GM12891 (cell line): ENCODE results near the gene KRT14.

ENCODE experiments used
- POLR2A ChIP-seq: IDR thresholded peaks from 2 replicates; pipeline ENCODE4 v1.6.1; 2011; ENCODE audit warnings: low read depth, low read length, control low read depth
- POLR2AphosphoS5 ChIP-seq: IDR thresholded peaks from 2 replicates; pipeline ENCODE4 v1.6.1; 2011; ENCODE audit warnings: low read depth, low read length, control low read depth
- SPI1 ChIP-seq: IDR thresholded peaks from 2 replicates; pipeline ENCODE4 v1.6.1; 2011; ENCODE audit warnings: low read depth, low read length, control low read depth
- TAF1 ChIP-seq: IDR thresholded peaks from 2 replicates; pipeline ENCODE4 v1.6.1; 2011; ENCODE audit warnings: low read depth, low read length, control low read depth

GRCh38 chr17:41532947-41533570 lies 53.6 kb downstream of the KRT14 start:
- TF ChIP-seq POLR2A (no peak), TAF1 (no peak), POLR2AphosphoS5 (no peak), SPI1 (no peak)
